Left colon (tissue), 2 donors: ENCODE results near the gene BBS7. TPM values are rescaled to one million over a fixed set of nuclear protein-coding genes. Genes with fewer than 3 reads are reported as not detected.

Experiments
- ATAC-seq: fragments of 200-7000 bp; cut with Tn5 transposase; one replicate; pipeline ENCODE4 v1.9.1; 2020; ENCODE audit warnings: mild to moderate bottlenecking, moderate library complexity
- DNase-seq, 2 donors: peaks; one replicate each; pipeline ENCODE4 v3.0.0-alpha.2; 2020
- intact Hi-C, 2 donors: fragments of 100-400 bp; cut with DNase I in 1 of 2; cut with micrococcal nuclease in 1 of 2; formaldehyde crosslinking; loops; one replicate each; pipeline versions ENCODE4 v1.11.2 to v1.14.0; 2022; cut with DNase I, micrococcal nuclease
- long read RNA-seq: library from polyadenylated mRNA; unstranded; transcript quantifications from one replicate; pipeline ENCODE4 v2.0.0, GENCODE V29; 2021
- total RNA-seq, 2 donors: library from RNA; stranded (reverse); fragmentation: NEBNext Ultra II Directional; extraction: Animal tissue kit (Norgen Biotek cat#: 25700); gene quantifications; one replicate each; pipeline ENCODE4 v1.2.1, GENCODE V29; 2021
- donor health status: DM: no; HTN: no; CAD: no.
- donor health status: DM: yes; HTN: yes; CAD: no.

BBS7 gene, protein sequence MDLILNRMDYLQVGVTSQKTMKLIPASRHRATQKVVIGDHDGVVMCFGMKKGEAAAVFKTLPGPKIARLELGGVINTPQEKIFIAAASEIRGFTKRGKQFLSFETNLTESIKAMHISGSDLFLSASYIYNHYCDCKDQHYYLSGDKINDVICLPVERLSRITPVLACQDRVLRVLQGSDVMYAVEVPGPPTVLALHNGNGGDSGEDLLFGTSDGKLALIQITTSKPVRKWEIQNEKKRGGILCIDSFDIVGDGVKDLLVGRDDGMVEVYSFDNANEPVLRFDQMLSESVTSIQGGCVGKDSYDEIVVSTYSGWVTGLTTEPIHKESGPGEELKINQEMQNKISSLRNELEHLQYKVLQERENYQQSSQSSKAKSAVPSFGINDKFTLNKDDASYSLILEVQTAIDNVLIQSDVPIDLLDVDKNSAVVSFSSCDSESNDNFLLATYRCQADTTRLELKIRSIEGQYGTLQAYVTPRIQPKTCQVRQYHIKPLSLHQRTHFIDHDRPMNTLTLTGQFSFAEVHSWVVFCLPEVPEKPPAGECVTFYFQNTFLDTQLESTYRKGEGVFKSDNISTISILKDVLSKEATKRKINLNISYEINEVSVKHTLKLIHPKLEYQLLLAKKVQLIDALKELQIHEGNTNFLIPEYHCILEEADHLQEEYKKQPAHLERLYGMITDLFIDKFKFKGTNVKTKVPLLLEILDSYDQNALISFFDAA
- total RNA-seq: 10 to 100 TPM; 11.3 to 14.1 TPM
- long read RNA-seq, partial matches to known transcripts: 3 of 13 reads
- long read RNA-seq, other reads (novel, unspliced or antisense): 3 of 13 reads

DNA sequence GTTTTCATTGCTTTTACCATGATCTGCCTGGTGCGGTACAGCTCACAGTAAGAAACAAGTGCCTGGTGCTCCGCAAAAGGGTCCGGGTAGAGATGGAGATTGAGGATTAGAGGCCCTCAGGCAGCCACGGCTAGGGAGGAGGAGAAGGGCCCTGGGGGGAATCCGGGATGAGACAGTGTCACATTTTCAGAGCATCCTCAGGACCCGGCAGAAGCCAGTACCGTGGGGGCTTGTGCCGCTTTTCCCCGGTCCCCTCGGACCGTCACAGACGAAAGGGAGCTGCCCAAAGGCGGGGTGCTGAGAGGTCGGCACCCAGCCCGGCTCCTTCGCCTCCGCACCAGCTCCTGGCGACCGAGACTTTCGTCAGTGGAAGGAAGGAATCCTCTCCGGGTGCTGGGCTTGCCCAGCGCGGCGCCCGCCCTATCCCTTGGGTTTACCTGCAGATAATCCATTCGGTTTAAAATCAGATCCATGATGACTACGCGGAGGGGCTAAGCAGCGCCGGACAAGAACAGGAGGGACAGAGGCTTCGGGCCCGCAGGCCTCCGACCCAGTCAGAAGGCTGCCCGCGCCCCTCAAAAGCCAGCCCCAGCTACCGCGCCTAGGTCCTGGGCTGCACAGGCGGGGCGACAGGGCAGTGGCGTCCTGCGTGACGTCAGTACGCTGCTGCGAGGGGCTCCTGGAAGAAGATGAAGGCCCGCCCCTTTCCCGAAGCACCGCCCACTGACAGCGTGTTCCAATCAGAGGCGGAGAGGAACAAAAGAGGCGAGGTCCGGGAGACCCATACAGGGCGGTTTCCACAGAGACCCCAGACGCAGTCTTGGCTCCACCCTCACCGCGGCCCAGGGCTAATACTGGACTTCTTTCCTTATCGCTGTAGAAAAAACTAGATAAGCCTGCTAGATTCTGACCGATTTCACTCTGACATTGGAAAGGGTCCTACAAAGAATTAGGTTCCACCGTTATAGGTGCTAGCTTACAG is at the start of gene BBS7:
Gene BBS7, minus strand, starts transcription at position 634 of the 982 bp plus-strand sequence. Its CDS starts 161 bp downstream, at position 473.
- intact Hi-C loops: no loop called here
- DNase-seq (peak; percentile 98 to 100), ATAC-seq (peak; percentile 100)

DNA sequence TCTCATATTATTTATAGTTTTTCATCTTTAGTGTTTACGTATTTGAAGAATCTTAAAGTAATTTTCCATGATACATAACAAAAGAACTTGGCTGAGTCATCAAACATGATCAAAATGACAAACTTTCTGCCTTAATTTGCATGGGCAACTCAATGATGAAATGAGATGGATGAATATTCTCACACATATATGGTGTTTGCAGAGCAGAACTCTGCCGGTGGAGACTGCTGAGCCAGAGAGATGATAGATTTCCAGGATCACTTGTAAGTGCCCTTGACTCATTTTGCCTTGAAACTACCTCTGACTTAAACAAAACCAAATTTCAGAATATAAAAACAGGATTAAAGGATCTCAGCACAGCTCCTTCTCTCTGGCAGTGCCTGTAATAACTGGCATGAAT is 43.4 kb upstream of the BBS7 start:
- intact Hi-C loops: no loop called here
- DNase-seq (no peak), ATAC-seq (no peak)

DNA sequence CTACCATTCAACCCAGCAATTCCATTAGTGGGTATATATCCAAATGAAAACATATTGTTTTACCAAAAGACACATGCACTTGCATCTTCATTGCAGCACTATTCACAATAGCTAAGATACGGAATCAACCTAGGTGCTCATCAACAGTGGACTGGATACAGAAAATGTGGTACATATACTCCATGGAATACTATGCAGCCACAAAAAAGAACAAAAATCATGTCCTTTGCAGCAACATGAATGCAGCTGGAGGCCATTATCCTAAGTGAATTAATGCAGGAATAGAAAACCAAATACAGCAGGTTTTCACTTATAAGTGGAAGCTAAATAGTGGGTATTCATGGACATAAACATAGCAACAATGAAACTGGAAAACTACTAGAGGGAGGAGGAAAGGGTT is 38.1 kb upstream of the BBS7 start:
- intact Hi-C loops: no loop called here
- ATAC-seq: no peak
- no peak for DNase-seq

DNA sequence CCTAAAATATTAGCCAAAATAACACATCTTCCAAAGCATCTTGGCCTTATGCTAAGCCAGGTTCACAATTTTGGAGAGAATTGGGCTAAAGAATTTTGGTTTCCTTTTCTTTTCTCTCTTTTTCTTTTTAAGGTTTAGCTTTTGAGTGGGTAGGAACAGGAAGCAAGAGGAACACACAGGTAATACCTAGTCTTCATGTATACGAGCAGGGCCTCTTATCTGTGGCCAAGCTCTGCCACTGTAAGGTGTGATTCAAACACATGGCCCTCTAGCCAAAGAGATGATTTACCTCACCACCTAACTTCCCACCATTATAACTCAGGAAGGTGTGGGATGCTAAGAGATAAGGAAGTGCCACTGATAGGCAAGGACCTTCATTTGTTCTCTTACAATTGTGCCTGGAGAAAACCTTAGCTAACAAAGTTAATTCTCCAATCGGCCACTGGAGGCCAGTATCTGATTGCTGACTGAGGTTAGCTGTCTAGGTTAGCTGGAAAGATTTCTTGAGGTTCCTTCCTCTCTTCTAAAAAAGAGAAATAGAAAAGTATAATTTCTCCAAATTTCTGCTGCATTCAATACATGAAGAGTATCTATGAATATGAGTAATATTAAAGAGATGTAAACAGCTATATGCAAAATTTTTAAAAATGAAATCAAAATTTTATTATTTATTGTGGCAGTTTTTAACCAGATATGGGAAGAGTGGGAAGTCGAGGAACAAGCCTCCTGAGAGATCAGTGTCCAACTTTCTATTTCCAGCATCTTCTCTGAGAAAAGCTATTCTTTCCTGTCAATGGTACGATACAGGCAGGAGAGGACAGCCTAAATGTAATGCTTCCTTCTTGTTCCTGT is 30.1 kb upstream of the BBS7 start:
- ATAC-seq (peak; percentile 83), DNase-seq (peak in 1 of 2 donors; percentile 44)
- intact Hi-C loops: no loop called here

DNA sequence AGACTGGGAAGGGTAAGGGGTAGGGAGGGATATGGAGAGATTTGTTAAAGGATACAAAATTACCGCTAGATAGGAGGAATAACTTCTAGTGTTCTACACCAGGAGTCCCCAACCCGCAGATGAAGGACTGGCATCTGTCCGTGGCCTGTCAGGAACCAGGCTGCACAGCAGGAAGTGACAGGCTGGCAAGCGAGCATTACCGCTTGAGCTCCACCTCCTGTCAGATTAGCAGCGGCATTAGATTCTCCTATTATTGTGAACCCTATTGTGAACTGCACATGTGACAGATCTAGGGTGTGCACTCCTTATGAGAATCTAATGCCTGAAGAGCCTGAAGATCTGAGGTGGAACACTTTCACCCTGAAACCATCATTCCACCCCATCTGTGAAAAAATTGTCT is 27.9 kb upstream of the BBS7 start:
- intact Hi-C loops: no loop called here
- DNase-seq: peak in 1 of 2 donors; percentile 28
- peak; percentile 59 for ATAC-seq

DNA sequence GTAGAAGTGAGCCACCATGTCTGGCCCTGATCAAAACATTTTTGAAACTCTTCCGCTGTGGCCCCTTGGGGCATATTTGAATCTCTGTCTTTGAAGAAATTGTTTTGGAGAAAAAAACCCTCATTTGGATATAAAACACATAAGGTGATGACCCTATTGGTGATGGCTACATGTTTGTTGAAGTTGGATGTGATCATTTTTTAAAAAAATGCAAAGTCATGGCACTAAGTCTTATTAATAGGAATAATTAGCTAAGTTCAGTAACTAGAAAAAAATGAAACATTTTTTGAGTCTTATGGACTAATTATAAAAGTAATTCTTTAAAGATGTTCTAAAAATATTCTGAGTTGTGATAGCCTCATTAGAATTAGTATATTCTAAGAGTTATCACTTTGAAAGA is 17.9 kb upstream of the BBS7 start:
- DNase-seq (no peak), ATAC-seq (no peak)
- intact Hi-C loops: no loop called here

DNA sequence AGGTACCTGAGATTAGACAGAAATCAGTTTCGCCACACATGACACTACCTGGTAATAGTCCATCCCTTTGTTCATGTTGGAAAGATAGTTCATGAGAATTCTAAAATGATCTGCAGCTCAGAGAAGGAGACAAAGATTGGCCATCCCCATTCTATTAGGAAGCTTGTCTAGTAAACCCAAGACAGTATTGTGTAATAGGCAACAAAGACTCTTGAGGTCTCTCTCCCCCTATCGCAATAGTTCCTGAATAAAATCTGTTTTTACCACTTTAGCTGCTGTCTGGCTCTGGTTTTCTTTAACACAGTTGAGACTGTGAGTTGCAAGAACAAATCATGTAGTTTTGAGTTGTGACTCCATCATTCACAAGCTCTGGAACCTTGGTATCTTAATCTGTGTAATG is 14.8 kb upstream of the BBS7 start:
- ATAC-seq: no peak
- intact Hi-C loops: no loop called here
- no peak for DNase-seq

DNA sequence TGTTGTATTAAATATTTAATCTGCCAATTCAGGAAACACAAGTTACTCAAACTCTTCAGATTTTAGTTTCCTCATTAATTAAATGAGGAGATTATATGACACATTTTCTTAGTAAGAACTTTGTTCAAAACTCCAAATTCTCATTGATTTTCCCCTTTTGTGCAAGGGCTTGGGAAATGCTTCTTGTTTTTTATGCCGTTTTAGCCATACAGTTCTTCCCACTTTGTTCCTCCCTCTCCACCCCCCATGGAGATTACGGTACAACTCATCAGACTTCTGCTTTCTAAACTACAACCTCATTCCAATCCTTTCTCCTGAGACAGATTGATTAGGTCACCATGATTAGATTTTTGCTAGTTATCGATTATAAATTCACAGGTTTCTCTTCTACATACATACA is 10.9 kb upstream of the BBS7 start:
- ATAC-seq (no peak), DNase-seq (no peak)
- intact Hi-C loops: no loop called here

DNA sequence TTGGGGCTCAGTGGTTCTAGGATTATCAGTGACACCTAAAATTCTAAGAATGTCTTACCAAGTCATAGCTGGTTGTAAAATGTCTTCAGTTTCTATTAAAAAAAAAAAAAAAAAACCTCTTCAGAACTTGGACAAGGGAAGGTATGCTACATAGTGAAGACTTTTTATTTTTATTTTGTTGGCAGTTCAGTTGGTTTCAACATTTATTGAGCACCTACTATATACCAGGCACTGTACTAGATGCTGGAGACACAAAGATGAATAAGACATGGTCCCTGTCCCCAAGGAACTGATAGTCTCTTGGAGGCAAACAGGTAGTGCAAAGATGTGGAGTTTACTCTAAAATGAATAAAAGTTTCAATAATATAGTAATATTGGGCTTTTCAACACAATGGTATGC is 8.9 kb upstream of the BBS7 start:
- intact Hi-C loops: no loop called here
- no peak for ATAC-seq

DNA sequence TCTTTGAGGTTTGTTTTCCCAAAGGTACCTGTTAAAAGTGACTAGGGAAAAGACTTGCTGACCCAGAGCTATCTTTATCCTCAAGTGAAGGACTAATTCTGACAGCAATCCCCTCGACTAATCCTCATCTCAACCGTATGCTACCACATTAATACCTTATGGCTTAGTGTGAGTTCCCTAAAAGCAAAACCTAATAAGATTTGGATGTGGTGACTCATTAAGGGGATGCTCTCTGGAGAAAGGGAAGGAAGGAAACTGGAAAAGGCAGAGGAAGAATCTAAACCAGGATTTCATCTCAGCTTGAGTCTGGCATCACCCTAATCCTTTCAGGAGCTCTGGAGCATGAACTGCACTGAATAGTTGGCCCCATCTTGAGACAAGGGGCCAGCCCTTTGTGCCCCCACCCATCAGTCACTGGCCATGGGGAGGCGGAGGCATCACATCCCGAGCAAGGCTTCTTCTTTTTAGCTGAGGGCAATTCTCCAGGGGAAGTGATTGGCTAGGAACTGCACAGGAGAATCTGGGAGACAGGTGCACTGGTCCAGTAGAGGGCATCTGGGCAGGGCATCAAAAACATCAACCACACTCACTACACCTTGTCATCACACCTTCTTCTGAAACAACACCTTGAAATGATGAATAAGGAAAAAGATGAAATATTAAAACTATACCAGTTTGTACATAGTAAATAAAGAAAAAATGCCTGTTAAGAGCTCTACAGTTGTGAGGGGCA is 6.9 kb upstream of the BBS7 start:
- DNase-seq (no peak), ATAC-seq (no peak)
- intact Hi-C loops: no loop called here

More for the DNA sequence above, 8.9 kb upstream of the BBS7 start:
- DNase-seq: no peak

DNA sequence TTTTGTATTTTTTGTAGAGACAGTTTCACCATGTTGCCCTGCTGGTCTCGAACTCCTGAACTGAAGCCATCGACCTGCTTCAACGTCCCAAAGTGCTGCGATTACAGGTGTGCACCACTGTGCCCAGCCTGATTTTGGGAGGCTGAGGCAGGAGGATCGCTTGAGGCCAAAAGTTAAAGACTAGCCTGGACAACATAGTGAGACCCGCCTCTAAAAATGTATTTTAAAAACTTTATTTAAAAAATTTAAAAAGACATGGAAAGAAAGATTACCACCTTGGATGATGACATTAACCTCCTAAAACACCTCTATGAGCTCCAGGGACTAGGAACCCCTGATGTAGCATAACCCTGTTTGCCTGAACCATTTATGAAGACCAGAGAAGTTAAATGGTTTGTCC is 5.8 kb upstream of the BBS7 start:
- ATAC-seq: no peak

DNA sequence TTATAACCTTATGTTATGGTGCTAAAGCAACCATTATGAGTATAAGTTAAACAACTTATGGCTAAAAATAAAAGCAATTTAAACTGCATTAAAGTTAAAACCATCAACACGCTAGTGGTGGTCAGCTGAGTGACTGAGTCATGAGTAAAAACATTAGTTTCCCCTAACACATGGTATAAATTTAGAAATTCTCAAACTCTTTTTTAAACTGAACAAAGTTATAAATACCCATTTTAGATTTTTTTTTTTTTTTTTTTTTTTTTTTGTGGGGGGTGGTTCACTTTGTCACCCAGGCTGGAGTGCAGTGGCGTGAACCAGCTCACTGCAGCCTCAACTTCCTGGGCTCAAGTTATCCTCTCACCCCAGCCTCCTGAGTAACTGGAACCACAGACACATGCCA is 5.4 kb upstream of the BBS7 start:
- intact Hi-C loops: no loop called here
- ATAC-seq (no peak), DNase-seq (no peak)

More for the DNA sequence above, 5.8 kb upstream of the BBS7 start:
- DNase-seq: no peak
- intact Hi-C loops: no loop called here

DNA sequence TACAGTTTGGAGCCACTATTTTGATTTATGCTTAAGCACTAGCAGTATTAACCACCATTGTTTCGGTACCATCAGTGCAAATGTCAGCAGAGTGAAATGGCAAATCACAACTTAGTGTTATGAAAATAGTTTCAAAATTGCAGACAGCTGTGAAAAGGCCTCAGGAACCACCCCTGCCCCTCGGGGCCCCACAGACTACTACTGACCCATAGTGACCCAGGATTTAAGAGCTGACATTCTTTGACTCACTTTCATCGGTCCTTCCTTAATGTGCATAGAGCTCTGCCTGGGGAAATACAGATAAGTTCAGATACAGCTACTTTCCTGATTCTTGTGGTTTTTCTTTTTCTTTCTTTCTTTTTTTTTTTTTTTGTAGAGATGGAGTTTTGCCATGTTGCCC is 3.3 kb upstream of the BBS7 start:
- intact Hi-C loops: no loop called here
- DNase-seq: no peak
- no peak for ATAC-seq

DNA sequence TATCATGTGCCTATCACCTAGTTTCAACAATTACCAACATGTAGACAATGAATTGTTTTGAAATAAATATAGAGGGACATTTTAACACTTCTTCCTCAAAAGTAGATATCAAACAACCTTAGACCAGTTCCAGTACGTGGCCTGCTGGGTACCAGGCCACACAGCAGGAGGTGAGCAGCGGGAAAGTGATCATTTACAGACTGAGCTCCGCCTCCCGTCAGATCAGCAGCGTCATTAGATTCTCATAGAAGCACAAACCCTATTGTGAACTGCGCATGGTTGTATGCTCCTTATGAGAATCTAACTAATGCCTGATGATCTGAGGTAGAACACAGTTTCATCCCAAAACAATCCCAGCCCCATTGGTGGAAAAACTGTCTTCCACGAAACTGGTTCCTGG is 6.5 kb downstream of the BBS7 start:
- ATAC-seq: no peak
- no peak for DNase-seq
- intact Hi-C loops: no loop called here

DNA sequence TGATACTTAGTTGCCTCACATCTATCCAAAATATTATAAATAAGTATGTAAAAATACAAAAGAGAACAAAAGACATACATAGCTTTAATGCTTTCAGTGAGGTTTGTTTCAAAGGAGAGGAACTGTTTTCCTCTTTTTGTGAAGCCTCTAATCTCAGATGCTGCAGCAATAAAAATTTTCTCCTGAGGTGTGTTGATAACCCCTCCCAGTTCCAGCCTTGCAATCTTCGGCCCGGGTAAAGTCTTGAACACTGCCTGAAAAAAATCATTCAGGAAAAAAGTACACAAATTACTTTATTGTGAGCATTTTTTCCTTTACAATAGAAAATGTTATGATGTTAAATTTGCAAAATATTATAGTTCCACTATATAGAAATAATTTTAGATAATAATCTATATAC is 8.8 kb downstream of the BBS7 start:
- no peak for DNase-seq
- intact Hi-C loops: no loop called here
- peak; percentile 77 for ATAC-seq

DNA sequence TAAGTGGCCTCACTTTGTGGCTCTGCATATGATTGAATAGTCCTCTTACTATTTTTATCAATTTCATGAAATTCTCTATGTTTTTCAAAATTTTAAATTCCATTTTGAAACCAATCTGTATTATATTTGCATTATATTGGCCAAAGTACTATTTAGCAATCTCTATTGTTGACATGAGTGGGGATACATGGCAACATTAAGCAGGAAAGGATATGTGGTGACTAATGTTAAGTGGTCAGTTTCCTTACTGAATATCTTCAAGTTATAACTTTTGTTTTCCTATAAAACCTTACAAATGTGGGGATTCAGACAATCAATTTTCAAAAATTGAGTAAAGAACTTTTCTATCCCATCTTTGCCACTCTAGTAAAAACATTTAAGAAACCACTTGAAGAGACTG is 10.2 kb downstream of the BBS7 start:
- intact Hi-C loops: no loop called here
- no peak for ATAC-seq
- DNase-seq: no peak

DNA sequence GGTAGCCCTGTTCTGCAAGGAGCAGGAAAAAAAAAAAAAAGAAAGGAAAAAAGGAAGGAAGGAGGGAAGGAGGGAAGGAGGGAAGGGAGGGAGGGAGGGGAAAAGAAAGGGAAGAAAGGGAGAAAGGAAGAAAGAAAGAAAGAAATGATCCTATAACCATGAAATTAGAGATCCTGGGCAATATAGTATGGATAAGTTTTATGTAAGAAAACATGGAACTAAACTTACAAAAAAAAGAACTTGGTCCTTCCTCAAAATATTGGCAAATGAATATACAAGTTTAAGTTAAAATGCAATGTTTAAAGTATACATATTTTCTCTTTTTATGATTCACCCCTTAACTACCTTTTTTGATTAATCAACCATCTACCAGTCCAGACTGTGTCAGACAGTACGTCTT is 18.9 kb downstream of the BBS7 start:
- ATAC-seq: no peak
- intact Hi-C loops: no loop called here
- DNase-seq: no peak

DNA sequence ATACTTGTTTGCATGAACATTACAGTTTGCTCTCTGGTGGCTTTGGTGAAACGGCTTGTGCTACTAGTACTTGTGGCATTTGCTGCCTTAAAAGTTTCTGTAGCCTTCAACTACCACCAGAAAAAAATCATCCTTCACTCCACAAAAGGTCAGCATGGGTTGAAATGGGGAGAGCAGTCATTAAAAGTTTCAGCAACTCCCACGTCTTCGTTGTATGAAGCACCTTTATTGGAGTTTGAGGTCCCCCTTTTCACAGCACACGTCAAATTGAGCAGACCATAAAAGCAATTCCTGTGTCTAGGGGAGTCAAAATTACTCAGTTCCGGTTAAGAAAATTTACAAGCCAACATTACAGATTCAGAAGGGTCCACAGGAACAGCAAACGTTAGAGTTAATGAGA is 23.6 kb downstream of the BBS7 start:
- no peak for ATAC-seq
- intact Hi-C loops: no loop called here

More for the DNA sequence above, 23.6 kb downstream of the BBS7 start:
- no peak for DNase-seq
